NCI-H526 (cell line): ENCODE measurements around the gene RAB40B.

Source experiments
- DNase-seq, 2 experiments: peaks; one replicate each; lab custom pipeline; 2025; lab: John Stamatoyannopoulos, UW

The RAB40B gene

DNA sequence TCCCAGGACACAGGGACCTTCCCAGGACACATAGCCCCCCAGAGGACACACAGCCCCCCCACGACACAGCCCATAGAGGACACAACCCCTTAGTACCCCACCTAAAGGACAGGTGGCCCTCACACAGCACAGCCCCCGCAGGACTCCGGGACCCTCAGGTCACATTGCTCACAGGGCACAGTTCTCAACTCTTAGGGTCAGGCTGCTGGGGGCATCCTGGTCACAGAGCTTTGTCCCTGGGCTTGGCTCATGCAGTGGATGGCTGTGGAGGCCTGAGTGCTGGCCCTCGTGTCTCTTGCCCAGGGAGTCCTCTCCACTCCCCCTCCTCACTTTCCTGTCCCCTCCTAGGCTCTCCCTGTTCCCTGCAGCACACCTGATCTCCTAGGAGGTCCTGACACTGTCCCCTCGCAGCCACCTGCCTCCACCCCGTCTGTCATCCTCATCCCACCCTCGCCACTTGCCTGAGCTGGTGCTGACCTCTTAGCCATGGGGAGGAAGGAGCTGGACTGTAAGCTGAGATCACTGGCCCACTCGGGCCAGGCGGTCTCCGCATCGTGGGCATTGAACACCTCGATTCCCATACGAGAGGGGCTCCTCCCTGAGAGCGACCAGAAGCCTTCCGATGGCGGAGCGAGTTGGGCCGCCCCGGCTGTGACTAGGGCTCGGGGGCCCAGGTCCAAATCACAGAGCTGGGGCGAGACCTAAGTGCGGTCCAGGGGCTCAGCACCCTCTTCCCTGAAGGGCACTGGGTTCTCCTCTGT is 48.8 kb downstream of the RAB40B start:
- DNase-seq: no peak

DNA sequence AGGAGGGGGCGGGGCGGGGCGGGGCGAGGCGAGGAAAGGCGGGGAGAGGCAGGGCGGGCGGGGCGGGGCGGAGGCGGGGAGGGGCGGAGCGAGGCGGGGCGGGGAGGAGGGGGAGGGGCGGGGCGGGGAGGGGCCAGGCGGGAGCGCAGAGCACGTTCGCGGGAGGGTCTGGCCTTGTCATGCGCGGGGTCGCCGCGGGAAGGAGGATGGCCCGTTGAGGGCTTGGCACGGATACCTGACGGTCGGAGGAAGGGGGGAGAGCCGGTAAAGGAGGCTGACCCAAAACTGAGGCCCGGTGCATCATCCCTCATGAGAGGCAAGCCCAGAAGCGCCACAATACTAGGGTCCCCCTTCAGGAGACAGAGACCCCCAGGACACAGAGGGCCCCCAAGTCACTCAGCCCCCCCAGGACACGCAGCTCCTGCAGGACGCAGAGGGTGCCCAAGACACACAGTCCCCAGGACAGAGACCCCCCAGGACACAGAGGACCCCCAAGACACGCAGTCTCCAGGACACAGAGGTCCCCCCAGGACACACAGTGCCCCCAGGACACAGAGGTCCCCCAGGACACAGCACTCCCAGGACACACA is 49.7 kb downstream of the RAB40B start:
- DNase-seq: peak in 1 of 2 experiments; percentile 76

DNA sequence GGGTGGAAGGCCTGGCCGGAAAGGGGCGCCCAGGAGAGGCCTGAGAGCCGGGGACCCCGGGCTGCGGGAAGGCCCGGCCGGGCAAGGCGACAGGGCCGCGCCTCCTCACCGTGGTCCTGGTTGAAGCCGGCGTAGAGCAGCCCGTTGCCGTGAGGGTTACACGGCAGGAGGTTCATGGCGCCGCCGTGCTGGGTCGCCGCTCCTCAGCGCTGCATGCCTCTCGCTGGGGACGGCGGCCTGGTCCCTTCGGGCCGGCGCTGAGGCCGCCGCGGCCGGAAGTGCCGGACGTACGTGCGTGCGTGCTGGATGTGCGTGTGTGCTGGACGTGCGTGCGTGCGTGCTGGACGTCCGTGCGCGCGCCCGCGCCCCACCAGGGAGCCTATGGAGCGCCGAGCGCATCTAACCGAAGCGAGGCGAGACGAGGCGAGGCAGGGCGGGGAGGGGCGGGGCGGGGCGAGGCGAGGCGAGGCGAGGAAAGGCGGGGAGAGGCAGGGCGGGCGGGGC is 50.3 kb downstream of the RAB40B start, which contains the start of gene WDR45B:
Gene WDR45B, minus strand, starts transcription at position 280 of the 504 bp plus-strand sequence. Its CDS starts 104 bp downstream, at position 176.
- peak; percentile 85 to 98 for DNase-seq

DNA sequence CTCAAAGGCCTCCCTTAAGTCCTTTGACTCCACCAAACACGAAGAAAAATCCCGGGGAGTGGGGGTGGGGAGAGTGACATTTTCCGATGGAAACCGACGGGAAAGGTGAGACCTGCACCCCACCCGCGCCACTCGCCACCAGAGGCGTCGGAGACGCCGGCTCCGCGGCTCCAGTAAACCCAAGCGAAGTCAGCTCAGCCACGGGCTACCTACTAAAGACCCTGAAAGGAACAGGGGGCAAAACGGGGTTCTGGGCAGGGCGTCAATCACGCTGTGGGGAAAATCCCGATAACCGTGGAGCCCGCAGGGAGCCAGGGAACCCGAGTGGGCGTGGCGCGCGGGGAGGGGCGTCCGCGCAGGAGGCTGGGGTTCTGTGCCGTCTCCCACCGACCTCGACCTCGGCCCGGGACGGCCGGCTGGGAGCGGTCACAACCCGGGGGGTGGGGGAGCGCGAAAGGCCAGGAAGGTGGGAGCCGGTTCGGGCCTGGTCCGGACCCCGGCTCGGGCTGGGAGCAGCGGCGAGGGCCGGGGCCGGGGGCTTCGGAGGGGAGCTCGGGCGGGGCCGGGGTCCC is 50.8 kb downstream of the RAB40B start:
- DNase-seq: peak in 1 of 2 experiments; percentile 63

DNA sequence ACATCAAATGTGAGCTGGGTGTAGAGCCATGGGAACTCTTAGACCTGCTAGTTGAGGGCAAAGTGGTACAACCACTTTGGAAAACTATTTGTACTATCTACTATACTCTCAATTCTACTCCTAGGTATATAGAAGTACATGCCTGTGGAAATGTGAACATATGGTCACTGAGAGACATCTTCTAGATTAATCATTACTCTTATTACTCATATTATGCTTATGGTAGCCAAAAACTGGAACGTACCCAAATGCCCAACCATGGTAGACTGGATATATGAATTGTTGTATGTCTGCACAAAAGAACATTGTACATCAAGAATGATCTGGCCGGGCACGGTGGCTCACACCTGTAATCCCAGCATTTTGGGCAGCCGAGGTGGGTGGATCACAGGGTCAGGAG is 53.0 kb downstream of the RAB40B start:
- no peak for DNase-seq

DNA sequence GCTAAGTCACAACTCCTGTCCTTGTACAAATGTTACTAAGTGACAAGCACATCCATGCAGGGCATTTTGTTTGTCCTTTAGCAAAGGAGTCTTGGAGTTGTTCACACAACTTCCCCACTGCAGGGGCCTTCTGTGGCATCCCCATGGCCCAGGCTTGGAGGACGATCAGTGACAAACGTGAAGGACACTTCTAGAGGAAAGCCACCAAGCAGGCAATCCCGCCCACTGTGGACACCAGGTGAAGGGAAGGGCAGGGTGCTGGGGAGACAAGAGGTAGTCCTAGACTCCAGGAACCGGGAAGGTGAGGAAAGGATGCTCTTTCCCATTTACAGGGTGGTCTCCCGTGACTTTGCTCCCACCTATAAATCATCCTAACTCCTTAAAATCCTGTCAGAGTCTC is 54.4 kb downstream of the RAB40B start:
- DNase-seq: no peak

DNA sequence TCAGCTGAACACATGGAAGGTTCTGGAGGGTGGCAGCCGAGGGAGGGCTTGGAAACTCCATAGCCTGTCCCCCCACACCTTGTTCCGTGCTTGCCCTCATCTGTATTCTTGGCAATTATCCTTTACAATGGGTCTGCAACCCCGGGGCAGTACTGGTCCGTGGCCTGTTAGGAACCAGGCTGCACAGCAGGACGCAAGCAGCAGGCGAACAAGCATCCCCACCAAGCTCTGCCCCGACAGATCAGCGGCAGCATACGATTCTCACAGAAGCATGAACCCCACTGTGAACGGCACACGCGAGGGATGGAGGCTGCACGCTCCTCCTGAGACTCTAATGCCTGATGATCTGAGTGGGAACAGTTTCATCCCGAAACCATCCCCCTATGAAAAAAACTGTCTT is 56.5 kb downstream of the RAB40B start:
- DNase-seq: no peak

DNA sequence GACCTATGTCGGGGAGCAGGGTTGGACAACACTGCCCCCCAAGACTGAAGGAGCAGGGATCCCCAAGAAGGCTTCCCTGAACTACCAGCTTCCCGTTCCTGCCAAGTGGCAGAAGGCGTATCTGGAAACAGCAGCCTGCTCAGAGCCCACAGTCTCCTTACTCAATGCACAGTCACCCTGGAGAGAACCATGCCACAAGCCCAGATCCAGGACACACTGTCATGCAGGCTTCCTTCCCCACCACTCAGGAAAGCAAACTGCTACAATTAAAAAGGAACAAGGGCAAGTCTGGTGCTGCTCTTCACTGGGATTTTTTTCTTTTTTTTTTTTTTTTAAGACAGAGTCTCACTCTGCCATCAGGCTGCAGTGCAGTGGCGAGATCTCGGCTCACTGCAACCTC is 58.5 kb downstream of the RAB40B start:
- no peak for DNase-seq

DNA sequence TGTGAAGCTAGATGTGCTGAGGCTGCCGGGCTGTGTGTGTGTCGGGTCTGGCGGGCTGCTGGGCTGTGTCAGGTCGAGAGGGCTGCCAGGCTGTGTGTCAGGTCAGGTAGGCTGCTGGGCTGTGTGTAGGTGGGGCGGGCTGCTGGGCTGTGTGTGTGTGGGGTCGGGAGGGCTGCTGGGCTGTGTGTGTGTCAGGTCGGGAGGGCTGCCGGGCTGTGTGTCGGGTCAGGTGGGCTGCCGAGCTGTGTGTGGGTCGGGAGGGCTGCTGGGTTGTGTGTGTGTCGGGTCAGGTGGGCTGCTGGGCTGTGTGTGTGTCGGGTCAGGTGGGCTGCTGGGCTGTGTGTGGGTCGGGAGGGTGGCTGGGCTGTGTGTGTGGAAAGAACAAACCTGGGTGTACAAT is 58.9 kb downstream of the RAB40B start:
- no peak for DNase-seq

DNA sequence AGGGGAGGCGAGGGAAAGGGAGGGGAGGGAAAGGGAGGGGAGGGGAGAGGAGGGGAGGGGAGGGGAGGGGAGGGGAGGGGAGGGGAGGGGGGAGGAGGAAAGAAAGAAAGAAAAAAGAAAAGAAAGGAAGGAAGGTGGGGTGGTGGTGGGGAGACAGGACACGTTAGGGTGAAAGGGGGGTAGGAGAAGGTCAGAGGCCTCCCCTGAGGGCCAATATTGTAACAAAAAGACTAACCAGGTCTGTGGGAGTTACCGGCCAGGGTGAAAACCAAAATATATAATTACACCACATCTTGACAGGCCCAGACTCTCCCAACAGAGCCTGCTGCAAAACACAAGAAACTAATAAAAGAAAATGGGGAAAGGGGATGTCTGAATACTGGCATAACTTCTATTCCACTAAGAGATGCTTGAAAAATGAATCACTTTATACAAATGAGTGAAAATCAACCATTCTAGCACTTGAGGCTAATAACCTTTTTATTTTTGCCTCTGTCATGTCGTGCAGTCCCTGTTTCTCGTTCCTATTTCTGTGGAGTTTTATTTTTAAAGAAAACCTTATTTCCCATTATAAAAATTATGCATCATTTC is 60.2 kb downstream of the RAB40B start:
- no peak for DNase-seq

DNA sequence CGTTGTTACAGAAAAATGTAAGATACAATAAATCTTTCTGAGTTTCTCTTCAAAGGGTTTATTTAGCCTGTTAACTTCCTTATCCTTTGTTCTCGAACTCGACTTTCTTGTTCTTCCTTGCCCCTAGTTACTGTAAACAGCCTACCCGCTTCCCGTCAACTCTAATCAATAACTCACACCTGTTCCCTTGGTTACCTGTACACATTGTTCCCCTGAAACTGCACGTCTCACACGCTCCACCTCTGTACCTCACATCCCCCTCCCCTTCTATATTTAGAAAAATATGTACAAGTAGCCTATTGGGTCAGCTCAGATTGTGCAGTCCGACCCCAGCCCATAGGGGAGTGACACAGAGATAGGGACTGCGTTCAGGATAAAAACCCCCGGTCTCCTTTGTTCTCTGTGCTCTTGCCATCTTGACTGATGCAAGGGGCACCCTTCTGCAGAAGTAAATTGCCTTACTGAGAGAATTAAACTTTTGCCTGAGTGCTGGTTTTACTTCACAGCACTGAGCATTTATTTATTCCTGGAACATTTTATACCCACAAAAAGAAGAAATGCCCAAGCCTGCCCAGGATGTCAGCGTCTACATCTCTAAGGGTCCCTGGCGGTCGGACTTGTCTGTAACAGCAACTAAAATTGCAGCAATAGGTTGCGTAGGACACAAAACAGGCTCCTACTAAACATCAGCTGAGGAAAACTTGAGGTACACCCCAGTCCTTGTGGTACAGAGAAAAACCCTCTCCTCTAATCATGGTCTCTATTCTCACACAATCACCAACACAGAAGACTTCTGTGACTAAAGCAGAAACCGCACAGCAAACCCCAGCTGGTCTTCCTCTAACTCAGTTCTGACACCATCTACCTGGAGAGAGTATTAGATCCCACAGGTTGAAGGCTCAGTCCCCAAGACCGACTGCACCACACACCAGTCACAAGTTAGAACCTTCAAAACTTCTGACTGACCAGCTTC is 61.6 kb downstream of the RAB40B start:
- no peak for DNase-seq

DNA sequence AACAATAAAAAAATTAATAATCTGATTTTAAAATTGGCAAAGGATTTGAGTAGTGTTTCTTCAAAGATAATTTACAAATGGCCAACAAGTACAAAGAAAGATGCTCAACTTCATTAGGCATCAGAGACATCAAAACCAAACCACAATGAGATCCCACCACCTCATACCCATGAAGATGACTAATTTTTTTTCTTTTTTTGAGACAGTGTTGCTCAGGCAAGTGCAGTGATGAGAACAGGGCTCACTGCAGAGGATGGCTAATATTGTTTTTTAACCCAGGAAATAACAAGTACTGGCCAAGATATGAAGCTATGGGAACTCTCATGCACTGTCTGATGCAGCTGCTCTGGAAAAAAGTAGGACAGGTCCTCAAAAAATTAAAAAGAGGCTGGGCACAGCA is 65.2 kb downstream of the RAB40B start:
- no peak for DNase-seq

DNA sequence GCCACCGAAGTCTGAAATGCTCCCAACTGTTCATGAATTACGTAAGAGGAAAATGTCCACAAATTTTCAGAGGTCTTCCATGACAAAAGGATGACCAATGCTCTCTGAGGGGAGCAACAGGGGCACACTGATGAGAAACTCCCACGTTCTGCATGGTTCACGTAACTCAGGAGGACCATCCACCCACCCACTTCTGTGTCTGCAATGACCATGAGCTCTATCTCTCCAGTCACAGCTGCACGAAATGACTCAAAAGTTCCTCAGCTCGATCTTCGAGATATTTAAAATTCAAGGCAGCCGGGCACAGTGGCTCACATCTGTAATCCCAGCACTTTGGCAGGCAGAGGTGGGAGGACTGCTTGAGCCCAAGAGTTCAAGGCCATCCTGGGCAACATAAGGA is 66.0 kb downstream of the RAB40B start:
- DNase-seq: no peak

DNA sequence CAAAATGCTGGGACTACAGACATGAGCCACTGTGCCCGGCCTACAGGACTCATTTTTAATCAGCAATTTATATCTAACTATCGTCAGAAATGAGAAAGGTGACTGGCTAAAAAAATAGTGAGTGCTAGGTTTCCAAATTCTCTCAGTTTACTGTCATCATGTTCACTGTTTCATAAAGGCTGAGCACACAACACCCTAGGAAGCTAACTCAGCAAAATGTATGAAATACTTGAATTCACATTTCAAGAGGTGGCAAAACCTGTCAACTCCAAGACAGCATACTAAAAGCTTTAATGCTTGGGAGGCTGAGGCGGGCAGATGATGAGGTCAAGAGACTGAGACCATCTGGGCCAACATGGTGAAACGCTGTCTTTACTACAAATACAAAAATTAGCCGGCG is 67.0 kb downstream of the RAB40B start:
- DNase-seq: no peak

DNA sequence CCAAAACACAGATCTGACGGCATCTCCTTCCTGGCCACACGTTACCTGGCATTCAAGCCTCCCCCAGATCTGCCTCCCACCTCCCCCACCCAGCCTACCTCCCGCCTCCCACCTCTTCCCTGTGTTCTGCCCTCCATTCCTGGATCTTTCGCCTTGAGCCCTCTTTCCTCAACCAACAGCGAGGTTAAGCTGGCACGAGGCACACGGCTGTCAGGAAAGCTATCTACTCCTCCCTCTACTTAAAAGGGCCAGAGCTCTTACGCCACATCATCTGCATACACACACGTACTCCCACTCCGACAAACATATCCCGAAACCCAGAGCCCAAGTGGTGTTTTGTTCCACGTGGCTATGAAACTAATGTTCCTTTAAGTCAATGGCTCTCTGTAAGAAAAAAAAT is 68.3 kb downstream of the RAB40B start:
- DNase-seq: no peak

DNA sequence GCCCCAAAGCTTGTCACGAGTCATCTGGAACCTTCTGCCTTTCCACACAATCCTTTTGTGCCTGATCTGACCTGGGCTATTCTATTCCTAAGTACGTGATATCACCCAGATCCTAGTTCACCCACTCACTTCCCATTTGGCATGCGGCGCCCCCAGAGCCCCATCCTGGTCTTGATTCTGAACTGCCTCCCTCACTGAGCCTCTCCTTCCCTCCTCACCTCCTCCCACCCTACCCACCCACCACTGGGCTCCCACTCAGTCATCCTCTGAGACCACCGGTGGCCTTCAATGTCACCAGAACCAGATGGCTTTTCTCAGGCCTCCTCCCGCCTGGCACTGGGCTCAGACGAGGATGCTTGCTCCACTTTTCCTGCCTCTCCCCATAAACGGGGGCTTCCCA is 68.8 kb downstream of the RAB40B start:
- DNase-seq: no peak

DNA sequence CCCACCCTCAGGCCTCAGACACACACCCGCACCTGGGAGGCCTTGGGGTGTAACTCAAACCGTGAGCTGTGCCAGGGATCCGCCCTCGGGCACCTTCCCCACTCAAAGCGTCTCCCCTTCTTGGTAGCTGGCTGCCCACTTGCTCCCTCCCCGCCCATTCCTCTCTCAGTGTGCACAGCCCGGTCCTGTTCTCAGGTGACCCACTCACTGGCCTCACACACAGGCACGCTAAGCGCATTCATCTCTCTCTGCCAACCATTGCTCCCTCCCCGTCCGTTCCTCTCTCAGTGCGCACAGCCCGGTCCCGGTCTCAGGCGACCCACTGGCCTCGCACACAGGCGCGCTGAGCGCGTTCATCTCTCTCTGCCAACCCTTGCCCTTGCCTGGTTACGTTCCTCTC is 71.1 kb downstream of the RAB40B start:
- DNase-seq: peak; percentile 58 to 60

DNA sequence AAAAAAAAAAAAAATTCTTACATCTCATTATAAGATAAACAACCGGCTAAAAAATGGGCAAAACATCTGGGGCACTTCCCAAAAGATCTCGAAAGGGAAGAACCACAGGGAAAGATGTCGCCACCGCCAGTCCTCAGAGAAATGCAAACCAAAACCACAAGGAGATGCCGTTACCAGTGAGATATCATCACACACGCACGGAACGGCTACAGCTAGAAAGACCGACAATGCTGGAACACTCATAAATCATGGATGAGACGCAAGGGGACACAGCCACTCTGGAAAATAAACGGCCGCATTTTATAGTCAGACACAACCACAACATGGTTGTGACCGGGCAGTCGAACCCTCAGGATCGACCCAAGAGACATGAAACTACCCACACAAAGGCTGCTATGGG is 74.8 kb downstream of the RAB40B start:
- peak; percentile 86 for DNase-seq

DNA sequence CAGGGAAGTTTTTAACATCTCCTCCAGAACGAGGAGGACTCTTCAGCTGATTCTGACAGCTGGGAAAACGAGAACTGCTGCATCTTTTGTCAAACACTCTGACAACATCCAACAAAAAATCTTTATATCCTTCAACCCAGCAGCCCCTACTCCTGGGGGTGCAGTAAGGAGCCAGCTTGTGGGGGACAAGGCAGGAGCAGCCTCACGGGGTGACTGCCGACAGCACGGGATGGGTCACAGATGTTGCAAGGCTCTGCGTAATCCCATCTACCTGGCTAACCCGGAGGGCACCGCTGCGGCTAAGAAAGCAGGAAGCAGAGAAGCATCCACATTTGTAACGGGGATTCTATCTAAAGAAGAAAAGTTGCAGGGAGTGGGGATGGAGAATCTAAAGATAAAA is 78.9 kb downstream of the RAB40B start:
- no peak for DNase-seq

DNA sequence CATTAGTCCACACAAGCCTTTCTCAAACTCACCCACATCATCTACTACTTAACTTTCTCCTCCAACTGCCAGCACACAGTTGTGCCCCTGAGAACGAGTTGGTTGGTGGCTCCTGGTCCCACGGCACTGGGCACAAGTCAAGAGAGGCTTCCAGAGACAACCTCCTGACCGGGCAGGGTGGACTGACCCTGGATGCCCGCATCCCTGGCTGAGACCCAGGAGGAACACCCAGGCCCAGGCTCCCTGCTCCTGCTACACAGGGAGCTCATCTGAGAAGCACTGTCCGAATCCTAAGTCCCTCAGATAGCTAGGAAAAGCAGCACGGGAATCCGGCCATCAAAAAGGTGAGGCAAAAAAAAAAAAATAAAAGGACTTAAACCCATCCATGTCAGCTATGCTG is 79.3 kb downstream of the RAB40B start:
- DNase-seq: no peak

DNA sequence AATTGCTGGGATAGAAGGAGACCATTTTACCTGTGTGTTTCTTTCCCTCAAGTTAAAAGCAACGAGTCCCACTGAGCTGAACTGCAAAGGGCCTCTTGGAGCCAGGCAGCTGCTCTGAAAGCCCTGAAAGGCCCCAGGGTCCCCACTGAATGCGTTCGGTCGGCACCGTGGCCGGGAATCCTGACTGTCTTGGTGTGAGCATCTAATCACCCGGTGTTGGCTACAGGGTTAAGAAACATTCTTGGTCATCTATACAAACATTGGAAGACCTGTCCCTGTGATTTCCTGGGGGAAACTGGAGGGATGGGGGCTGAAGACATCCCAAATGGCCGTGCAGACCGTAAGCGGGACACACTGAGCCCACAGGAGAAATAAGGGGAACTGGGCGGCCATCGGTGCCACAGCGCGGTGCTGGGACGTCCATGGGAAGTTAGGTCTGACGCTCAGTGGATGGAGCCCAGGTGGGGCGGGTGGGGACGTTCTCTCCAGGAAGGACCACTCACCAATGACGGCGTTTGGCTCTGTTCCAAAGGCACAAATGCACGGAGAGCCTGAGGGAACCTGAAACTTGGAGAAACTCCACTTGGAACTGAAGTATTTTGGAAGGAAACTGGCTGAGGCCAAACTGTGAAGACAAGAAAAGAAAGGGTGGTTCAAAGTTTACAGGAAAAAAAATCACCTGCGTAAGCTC is 82.3 kb downstream of the RAB40B start:
- DNase-seq: no peak
